Measurements from ENCODE around the gene PAQR4.

DNA sequence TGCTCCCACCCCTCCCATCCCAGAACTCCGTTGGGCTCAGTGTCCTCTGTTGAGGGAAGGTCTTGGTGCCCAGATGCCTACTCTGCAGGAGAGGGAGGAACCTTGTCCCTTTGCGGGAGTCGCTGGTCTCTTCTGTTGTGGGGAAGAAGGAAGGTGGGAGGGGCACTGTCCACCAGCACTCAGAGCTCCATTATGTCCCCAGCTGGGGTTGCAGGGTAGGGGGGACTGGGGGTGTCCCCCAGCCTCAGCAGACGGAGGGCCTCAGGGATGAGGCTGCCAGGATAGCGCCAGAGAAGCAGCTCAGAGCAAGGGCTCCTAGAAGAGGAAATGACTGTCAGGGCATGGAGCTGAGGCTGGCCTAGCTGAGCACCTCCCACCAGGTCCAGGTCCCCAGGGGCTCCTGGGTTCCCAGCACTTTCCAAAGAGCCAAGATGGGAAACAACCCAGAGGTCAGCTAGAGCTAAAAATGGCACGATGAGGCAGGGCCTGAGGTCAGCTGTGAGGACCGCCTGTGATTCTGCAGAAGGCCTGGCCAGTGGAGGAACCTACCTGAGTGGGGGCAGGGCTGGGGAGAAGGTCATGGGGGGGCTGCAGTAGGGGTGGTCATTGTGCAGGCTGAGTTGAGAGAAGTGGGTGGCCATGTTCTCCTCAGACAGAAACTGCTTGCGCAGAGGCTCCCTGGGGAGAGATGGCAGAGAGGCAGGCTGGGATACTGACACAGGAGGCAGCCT, 53.7 kb downstream of the PAQR4 start:
- TF ChIP-seq POLR2AphosphoS5 (IDR thresholded peaks at IDR 0.05) (no peak), CTCF (IDR thresholded peaks at IDR 0.05) (no peak), POLR2A (IDR thresholded peaks at IDR 0.05) (no peak)
